Anterior cingulate cortex (tissue), 58 donors: Measurements from ENCODE around the gene VWA5B1.

Experiments used
- DNase-seq, 58 donors: peaks; one replicate each; lab custom pipeline; 2025; lab: John Stamatoyannopoulos, UW

The VWA5B1 gene

DNA sequence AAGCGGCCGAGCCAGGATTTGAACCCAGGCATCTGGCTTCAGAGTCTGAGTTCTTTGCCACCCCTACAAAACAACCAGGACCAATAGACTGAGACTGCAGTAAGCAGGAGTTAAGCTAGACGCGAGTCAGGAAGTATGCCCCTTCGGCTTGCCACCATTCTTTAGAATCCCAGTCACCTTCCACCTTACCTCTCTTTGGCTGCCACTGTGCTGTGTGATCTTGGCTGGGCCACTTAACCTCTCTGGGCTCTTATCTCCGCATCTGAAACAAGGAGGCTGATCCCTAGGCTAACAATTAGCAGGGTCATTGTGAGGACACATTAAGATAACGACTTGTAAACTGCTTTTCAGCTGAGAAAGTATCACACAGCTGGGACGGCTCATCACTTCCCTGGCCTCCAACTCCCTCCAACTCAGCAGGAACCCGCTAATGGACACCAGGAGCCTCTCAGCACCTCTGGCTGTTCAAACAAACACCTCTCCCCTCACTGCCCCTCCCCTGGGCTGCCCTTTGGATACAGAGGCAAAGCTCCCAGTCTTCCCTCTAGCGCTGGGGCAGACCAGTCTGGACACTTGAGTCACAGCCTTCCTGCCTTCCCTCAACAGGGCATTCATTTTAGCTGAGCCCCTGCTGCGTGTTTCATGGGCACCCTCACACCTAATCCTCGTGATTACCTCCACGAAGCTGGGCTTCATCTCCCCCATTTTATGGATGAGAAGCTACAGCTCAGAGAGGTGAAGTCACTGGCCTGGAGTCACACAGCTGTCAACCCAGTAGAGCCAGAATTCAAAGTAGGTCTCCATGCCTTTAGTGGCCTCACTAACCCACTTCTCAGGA, 112.1 kb downstream of the VWA5B1 start:
- DNase-seq = no peak

DNA sequence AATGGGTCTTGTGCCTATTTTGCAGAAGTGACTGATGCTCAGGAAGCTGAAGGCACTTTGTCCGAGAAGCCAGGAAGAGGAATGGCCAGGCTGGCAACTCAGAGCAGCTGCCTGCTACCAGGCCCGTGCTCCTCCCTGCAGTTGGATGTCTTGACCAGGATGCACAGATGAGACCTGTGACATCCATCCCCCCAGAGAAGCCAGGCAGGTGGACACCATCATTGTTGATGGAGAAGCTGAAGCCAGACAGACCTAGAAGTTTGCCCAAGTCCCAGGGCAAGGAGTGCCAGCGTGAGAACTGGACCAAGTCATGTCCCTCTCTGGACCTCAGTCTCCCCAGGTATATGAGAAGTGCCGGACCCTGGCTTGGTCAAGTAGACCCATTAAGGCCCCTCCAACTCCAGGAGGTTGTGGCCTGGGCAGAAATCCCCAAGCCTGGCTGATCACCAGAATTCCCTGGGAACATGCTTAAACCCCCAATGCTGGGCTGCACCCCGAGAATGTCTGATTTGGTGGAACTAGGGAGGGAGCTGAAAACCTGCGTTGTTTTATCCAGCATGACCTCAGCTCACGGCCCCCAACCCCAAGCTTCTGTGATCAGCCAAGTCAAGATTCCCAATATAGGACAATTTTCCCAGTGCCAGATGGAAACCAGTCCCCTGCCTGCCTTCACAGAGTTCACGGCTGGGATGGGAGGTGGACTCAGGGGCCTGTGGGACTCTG, 112.9 kb downstream of the VWA5B1 start:
- no peak for DNase-seq

DNA sequence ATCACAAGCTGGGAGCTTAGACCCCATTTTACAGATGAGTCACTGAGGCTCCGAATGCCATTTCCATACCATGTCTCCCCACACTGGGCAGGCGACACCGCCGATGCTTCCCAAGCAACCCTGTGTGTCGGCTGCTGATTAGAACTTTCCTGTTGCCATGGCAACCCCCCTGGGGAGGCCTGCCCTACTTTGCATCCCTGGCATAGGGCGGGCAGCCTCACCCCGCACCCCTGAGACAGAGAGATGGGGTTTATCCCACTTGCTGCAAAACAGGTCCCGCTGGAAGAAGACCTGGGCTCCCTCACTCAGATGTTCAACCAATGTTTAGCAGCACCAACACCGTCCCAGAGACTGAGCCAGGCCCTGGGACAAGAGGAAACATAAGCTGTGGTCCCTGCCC, 113.8 kb downstream of the VWA5B1 start:
- DNase-seq = peak in 19 of 58 donors; percentile 13 to 57 (median 28)
